Progenitor cell of endocrine pancreas (in vitro differentiated cells): Measurements from ENCODE around the gene CPEB1. TPM values are rescaled to one million over a fixed set of nuclear protein-coding genes. Genes with fewer than 3 reads are reported as not detected.

Source experiments
- DNase-seq: peaks from one replicate; pipeline ENCODE4 v3.0.0; 2021; ENCODE audit warnings: low spot score; ENCODE audit not compliant: unreplicated experiment
- H3K27ac Mint-ChIP-seq: 2 replicates; pipeline ENCODE4 v1.8.0; 2021; ENCODE audit warnings: mild to moderate bottlenecking, moderate library complexity, mixed read lengths
- H3K27me3 Mint-ChIP-seq: 2 replicates; pipeline ENCODE4 v1.8.0; 2021; ENCODE audit warnings: mixed read lengths
- H3K36me3 Mint-ChIP-seq: 2 replicates; pipeline ENCODE4 v1.8.0; 2022; ENCODE audit warnings: mixed read lengths; ENCODE audit not compliant: insufficient read depth
- H3K4me1 Mint-ChIP-seq: 2 replicates; pipeline ENCODE4 v1.8.0; 2021; ENCODE audit warnings: low read depth, mixed read lengths
- H3K4me3 Mint-ChIP-seq: 2 replicates; pipeline ENCODE4 v1.8.0; 2021; ENCODE audit warnings: low read depth, mild to moderate bottlenecking, moderate library complexity, mixed read lengths
- H3K9me3 Mint-ChIP-seq: 2 replicates; pipeline ENCODE4 v1.8.0; 2021; ENCODE audit warnings: low read depth, mixed read lengths
- total RNA-seq: library from RNA; stranded (reverse); gene quantifications from 2 replicates; pipeline ENCODE4 v1.2.1, GENCODE V29; 2021
- TF ChIP-seq, protein P1 (sequence below): fragments of 200-600 bp; sonication (generic); IDR thresholded peaks from one replicate; pipeline ENCODE4 v1.5.0; 2021; ENCODE audit warnings: antibody characterized with exemption, mild to moderate bottlenecking; ENCODE audit not compliant: unreplicated experiment

The CPEB1 gene
- total RNA-seq, 1 donor from 2014 or later, result 0.60 TPM

DNA sequence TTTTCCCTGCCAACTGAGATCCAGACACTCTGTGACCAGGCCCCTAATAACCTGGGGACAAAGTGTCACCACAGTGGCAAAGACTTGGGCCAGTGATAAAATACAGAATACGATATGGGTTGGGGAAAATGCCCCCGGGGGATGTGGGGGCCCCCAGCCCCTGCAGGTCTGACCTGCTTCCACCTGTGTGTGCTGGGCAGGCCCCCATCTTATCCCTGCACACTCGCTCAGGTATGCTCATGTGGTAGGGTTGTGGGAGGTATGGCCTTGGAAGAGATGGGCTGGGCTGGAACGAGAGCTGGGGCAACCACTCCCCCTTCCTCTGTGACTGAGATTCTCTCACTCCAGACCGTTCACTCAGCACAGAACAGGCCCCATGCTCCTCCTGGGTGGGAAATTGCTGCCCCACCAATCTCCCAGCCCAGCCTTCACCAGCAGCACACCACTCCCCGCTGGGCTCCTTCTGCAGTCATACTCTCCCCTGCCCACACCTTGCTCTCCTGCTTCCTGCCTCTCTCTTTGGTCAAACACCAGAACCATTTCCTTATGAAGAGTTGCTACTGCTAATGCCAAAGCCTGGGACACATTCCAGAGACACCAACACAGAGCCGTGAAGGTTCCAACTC is 9.6 kb upstream of the CPEB1 start:
- TF ChIP-seq, protein P1, sequence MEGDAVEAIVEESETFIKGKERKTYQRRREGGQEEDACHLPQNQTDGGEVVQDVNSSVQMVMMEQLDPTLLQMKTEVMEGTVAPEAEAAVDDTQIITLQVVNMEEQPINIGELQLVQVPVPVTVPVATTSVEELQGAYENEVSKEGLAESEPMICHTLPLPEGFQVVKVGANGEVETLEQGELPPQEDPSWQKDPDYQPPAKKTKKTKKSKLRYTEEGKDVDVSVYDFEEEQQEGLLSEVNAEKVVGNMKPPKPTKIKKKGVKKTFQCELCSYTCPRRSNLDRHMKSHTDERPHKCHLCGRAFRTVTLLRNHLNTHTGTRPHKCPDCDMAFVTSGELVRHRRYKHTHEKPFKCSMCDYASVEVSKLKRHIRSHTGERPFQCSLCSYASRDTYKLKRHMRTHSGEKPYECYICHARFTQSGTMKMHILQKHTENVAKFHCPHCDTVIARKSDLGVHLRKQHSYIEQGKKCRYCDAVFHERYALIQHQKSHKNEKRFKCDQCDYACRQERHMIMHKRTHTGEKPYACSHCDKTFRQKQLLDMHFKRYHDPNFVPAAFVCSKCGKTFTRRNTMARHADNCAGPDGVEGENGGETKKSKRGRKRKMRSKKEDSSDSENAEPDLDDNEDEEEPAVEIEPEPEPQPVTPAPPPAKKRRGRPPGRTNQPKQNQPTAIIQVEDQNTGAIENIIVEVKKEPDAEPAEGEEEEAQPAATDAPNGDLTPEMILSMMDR, result no peak
- H3K4me3 Mint-ChIP-seq, result no peak overlapping the region
- H3K27ac Mint-ChIP-seq, result no peak overlapping the region
- no peaks in the 10 kb centered on the region for H3K36me3 Mint-ChIP-seq
- H3K9me3 Mint-ChIP-seq, result no peaks in the 10 kb centered on the region
- H3K4me1 Mint-ChIP-seq, result no peaks in the 10 kb centered on the region
- no peak for DNase-seq
- H3K27me3 Mint-ChIP-seq, result peaks cover 49% of the 10 kb centered on the region

- peaks cover 52% of the 10 kb centered on the region for H3K27me3 Mint-ChIP-seq
- H3K27ac Mint-ChIP-seq, result no peak overlapping the region
- H3K4me3 Mint-ChIP-seq, result no peak overlapping the region
- H3K4me1 Mint-ChIP-seq, result no peaks in the 10 kb centered on the region
- H3K36me3 Mint-ChIP-seq, result no peaks in the 10 kb centered on the region
- no peak for DNase-seq
- TF ChIP-seq, protein P1, result no peak
- no peaks in the 10 kb centered on the region for H3K9me3 Mint-ChIP-seq
These were observed 8.4 kb upstream of the CPEB1 start for GRCh38 chr15:82655606-82656005.

- no peak overlapping the region for H3K27ac Mint-ChIP-seq
- DNase-seq, result no peak
- TF ChIP-seq, protein P1, result no peak
- H3K36me3 Mint-ChIP-seq, result no peaks in the 10 kb centered on the region
- no peaks in the 10 kb centered on the region for H3K4me1 Mint-ChIP-seq
- H3K9me3 Mint-ChIP-seq, result no peaks in the 10 kb centered on the region
- H3K4me3 Mint-ChIP-seq, result no peak overlapping the region
- peaks cover 68% of the 10 kb centered on the region for H3K27me3 Mint-ChIP-seq
These were observed 6.5 kb upstream of the CPEB1 start for GRCh38 chr15:82653483-82654168.

GRCh38 chr15:82651708-82652107 is 4.5 kb upstream of the CPEB1 start:
- TF ChIP-seq, protein P1, result no peak
- Mint-ChIP-seq H3K36me3 (no peaks in the 10 kb centered on the region), H3K27me3 (peaks cover 67% of the 10 kb centered on the region), H3K9me3 (no peaks in the 10 kb centered on the region), H3K27ac (no peak overlapping the region), H3K4me1 (peaks cover 2% of the 10 kb centered on the region), H3K4me3 (no peak overlapping the region)
- no peak for DNase-seq

GRCh38 chr15:82650046-82650670 is 3.0 kb upstream of the CPEB1 start:
- Mint-ChIP-seq H3K27me3 (peaks cover 77% of the 10 kb centered on the region), H3K27ac (no peak overlapping the region), H3K4me1 (peaks cover 4% of the 10 kb centered on the region), H3K9me3 (no peaks in the 10 kb centered on the region), H3K36me3 (no peaks in the 10 kb centered on the region), H3K4me3 (no peak overlapping the region)
- TF ChIP-seq, protein P1, result no peak
- DNase-seq, result no peak
